Measurements from ENCODE around the gene KCNJ18. TPM values are rescaled to one million over a fixed set of nuclear protein-coding genes. Genes with fewer than 3 reads are reported as not detected.
"Not testable (repeated sequence)": the region's sequence is repeated elsewhere in the genome, so short reads cannot be mapped to it uniquely, and the experiment has no call there.

Gene KCNJ18
- total and polyA plus RNA-seq, 2 donors (not counting 1 experiment from before 2014, with no cell fraction given) = not detected

DNA sequence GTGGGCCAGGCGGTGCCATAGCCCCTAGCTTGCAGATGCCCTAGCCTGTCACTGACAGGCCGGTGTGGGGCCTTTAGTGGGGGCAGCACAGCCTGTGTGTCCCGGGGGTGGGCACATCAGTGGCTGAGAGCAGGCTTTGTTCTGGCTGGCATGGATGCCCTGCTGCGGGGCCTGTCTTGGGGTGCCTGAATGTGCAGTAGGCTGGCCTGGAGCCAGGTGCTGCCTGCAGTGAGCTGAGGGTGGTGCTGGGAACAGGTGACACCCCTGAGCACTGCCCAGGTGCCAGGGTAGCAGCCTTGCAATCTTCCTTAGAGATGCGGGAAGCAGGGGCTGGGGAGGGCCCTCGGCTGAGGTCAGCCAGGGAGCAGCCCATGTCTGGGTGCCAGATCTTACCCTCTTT is 8.8 kb downstream of the KCNJ18 start:
- H3K36me3 ChIP-seq (ENCODE audit: control insufficient read depth, insufficient read depth, low read length); H3K4me2 ChIP-seq (ENCODE audit: extremely low read depth, insufficient read depth, low read length); H3K9me3 ChIP-seq (ENCODE audit: control insufficient read depth, insufficient read depth, low read depth, low read length); H3K4me3 ChIP-seq (replicated peaks in 1 of 4; ENCODE audit: control extremely low read depth in 1 of 4, insufficient read depth in 1 of 4, low read depth in 3 of 4, low read length in 4 of 4); H3K27me3 ChIP-seq (ENCODE audit: control insufficient read depth, insufficient read depth, low read length); H3K9ac ChIP-seq (ENCODE audit: insufficient read depth, low read length); H3K27ac ChIP-seq (ENCODE audit: insufficient read depth, low read length); H3K79me2 ChIP-seq (ENCODE audit: control insufficient read depth, insufficient read depth, low read length); H2AFZ ChIP-seq (ENCODE audit: low read length); H4K20me1 ChIP-seq (ENCODE audit: control insufficient read depth, extremely low read depth, insufficient read depth, low read length); H3K4me1 ChIP-seq (ENCODE audit: control insufficient read depth, extremely low read depth, insufficient read depth, low read length); DNase-seq (ENCODE audit: low read depth in 2 of 2): not testable (repeated sequence)

GRCh38 chr17:21702029-21702428 is 9.7 kb downstream of the KCNJ18 start:
- H3K4me2 ChIP-seq (ENCODE audit: extremely low read depth, insufficient read depth, low read length); H3K79me2 ChIP-seq (ENCODE audit: control insufficient read depth, insufficient read depth, low read length); H3K9ac ChIP-seq (ENCODE audit: insufficient read depth, low read length); H3K36me3 ChIP-seq (ENCODE audit: control insufficient read depth, insufficient read depth, low read length); DNase-seq (ENCODE audit: low read depth in 2 of 2); H3K9me3 ChIP-seq (ENCODE audit: control insufficient read depth, insufficient read depth, low read depth, low read length); H2AFZ ChIP-seq (ENCODE audit: low read length); H3K27ac ChIP-seq (ENCODE audit: insufficient read depth, low read length); H3K4me3 ChIP-seq (replicated peaks in 1 of 4; ENCODE audit: control extremely low read depth in 1 of 4, insufficient read depth in 1 of 4, low read depth in 3 of 4, low read length in 4 of 4); H4K20me1 ChIP-seq (ENCODE audit: control insufficient read depth, extremely low read depth, insufficient read depth, low read length); H3K4me1 ChIP-seq (ENCODE audit: control insufficient read depth, extremely low read depth, insufficient read depth, low read length); H3K27me3 ChIP-seq (ENCODE audit: control insufficient read depth, insufficient read depth, low read length): not testable (repeated sequence)

- DNase-seq (ENCODE audit: low read depth in 2 of 2); H3K4me2 ChIP-seq (ENCODE audit: extremely low read depth, insufficient read depth, low read length); H3K36me3 ChIP-seq (ENCODE audit: control insufficient read depth, insufficient read depth, low read length); H3K4me3 ChIP-seq (replicated peaks in 1 of 4; ENCODE audit: control extremely low read depth in 1 of 4, insufficient read depth in 1 of 4, low read depth in 3 of 4, low read length in 4 of 4); H2AFZ ChIP-seq (ENCODE audit: low read length); H3K79me2 ChIP-seq (ENCODE audit: control insufficient read depth, insufficient read depth, low read length); H3K9ac ChIP-seq (ENCODE audit: insufficient read depth, low read length); H3K27me3 ChIP-seq (ENCODE audit: control insufficient read depth, insufficient read depth, low read length); H3K27ac ChIP-seq (ENCODE audit: insufficient read depth, low read length); H3K4me1 ChIP-seq (ENCODE audit: control insufficient read depth, extremely low read depth, insufficient read depth, low read length); H3K9me3 ChIP-seq (ENCODE audit: control insufficient read depth, insufficient read depth, low read depth, low read length); H4K20me1 ChIP-seq (ENCODE audit: control insufficient read depth, extremely low read depth, insufficient read depth, low read length): not testable (repeated sequence)
Observed at GRCh38 chr17:21702521-21702920, 10.2 kb downstream of the KCNJ18 start.

DNA sequence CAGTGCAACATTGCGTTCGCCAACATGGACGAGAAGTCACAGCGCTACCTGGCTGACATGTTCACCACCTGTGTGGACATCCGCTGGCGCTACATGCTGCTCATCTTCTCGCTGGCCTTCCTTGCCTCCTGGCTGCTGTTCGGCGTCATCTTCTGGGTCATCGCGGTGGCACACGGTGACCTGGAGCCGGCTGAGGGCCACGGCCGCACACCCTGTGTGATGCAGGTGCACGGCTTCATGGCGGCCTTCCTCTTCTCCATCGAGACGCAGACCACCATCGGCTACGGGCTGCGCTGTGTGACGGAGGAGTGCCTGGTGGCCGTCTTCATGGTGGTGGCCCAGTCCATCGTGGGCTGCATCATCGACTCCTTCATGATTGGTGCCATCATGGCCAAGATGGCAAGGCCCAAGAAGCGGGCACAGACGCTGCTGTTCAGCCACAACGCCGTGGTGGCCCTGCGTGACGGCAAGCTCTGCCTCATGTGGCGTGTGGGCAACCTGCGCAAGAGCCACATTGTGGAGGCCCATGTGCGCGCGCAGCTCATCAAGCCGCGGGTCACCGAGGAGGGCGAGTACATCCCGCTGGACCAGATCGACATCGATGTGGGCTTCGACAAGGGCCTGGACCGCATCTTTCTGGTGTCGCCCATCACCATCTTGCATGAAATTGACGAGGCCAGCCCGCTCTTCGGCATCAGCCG is 10.8 kb downstream of the KCNJ18 start:
- H3K9ac ChIP-seq (ENCODE audit: insufficient read depth, low read length); H3K27ac ChIP-seq (ENCODE audit: insufficient read depth, low read length); H3K79me2 ChIP-seq (ENCODE audit: control insufficient read depth, insufficient read depth, low read length); H3K36me3 ChIP-seq (ENCODE audit: control insufficient read depth, insufficient read depth, low read length); H3K4me3 ChIP-seq (replicated peaks in 1 of 4; ENCODE audit: control extremely low read depth in 1 of 4, insufficient read depth in 1 of 4, low read depth in 3 of 4, low read length in 4 of 4); H3K4me2 ChIP-seq (ENCODE audit: extremely low read depth, insufficient read depth, low read length); H3K9me3 ChIP-seq (ENCODE audit: control insufficient read depth, insufficient read depth, low read depth, low read length); H3K27me3 ChIP-seq (ENCODE audit: control insufficient read depth, insufficient read depth, low read length); H4K20me1 ChIP-seq (ENCODE audit: control insufficient read depth, extremely low read depth, insufficient read depth, low read length); DNase-seq (ENCODE audit: low read depth in 2 of 2); H3K4me1 ChIP-seq (ENCODE audit: control insufficient read depth, extremely low read depth, insufficient read depth, low read length); H2AFZ ChIP-seq (ENCODE audit: low read length): not testable (repeated sequence)

- not testable (repeated sequence) for H3K4me1 ChIP-seq (ENCODE audit: control insufficient read depth, extremely low read depth, insufficient read depth, low read length)
Observed at GRCh38 chr17:21703891-21704872, 11.9 kb downstream of the KCNJ18 start.

More at GRCh38 chr17:21703891-21704872, 11.9 kb downstream of the KCNJ18 start:
- DNase-seq (ENCODE audit: low read depth in 2 of 2); H3K27me3 ChIP-seq (ENCODE audit: control insufficient read depth, insufficient read depth, low read length); H3K9me3 ChIP-seq (ENCODE audit: control insufficient read depth, insufficient read depth, low read depth, low read length); H3K4me2 ChIP-seq (ENCODE audit: extremely low read depth, insufficient read depth, low read length); H3K36me3 ChIP-seq (ENCODE audit: control insufficient read depth, insufficient read depth, low read length); H3K9ac ChIP-seq (ENCODE audit: insufficient read depth, low read length); H3K79me2 ChIP-seq (ENCODE audit: control insufficient read depth, insufficient read depth, low read length); H4K20me1 ChIP-seq (ENCODE audit: control insufficient read depth, extremely low read depth, insufficient read depth, low read length); H3K27ac ChIP-seq (ENCODE audit: insufficient read depth, low read length); H2AFZ ChIP-seq (ENCODE audit: low read length); H3K4me3 ChIP-seq (replicated peaks in 1 of 4; ENCODE audit: control extremely low read depth in 1 of 4, insufficient read depth in 1 of 4, low read depth in 3 of 4, low read length in 4 of 4): not testable (repeated sequence)
